Esophagus muscularis mucosa (tissue), 4 donors: Measurements from ENCODE around the gene MISP3. TPM values are rescaled to one million over a fixed set of nuclear protein-coding genes. Genes with fewer than 3 reads are reported as not detected.

Experiments used
- DNase-seq: peaks from one replicate; pipeline ENCODE4 v3.0.0-alpha.2; 2017; ENCODE audit errors: extremely low spot score
- H3K27ac ChIP-seq, 4 donors: fragments of 200-600 bp; sonication (generic); replicated peaks in 1 of 4; 1 replicate in 3 of 4; 2 replicates in 1 of 4; pipeline ENCODE4 v1.5.1; 2016 to 2019; ENCODE audit warnings: mild to moderate bottlenecking in 1 of 4
- H3K27me3 ChIP-seq, 4 donors: fragments of 200-600 bp; sonication (generic); one replicate each; pipeline versions ENCODE4 v1.5.1 to v1.6.0; 2016 to 2019
- H3K36me3 ChIP-seq, 4 donors: fragments of 200-600 bp; sonication (generic); one replicate each; pipeline ENCODE4 v1.5.1; 2016 to 2019
- H3K4me1 ChIP-seq, 4 donors: fragments of 200-600 bp; sonication (generic); one replicate each; pipeline ENCODE4 v1.5.1; 2016 to 2019
- H3K4me3 ChIP-seq, 4 donors: fragments of 200-600 bp; sonication (generic); 1 replicate in 2 of 4; 2 replicates in 2 of 4; pipeline ENCODE4 v1.5.1; 2016 to 2019; ENCODE audit warnings: mild to moderate bottlenecking in 4 of 4, moderate library complexity in 1 of 4
- H3K9me3 ChIP-seq, 4 donors: fragments of 200-600 bp; sonication (generic); 1 replicate in 3 of 4; 2 replicates in 1 of 4; pipeline ENCODE4 v1.5.1; 2016 to 2019
- CTCF ChIP-seq, 3 experiments: fragments of 200-600 bp in 2 of 3; fragments of 450-650 bp in 1 of 3; sonication (generic) in 2 of 3; IDR thresholded peaks; one replicate each; pipeline ENCODE4 v1.5.1; 2017 to 2019; ENCODE audit warnings: antibody characterized with exemption in 3 of 3, mild to moderate bottlenecking in 2 of 3, moderate library complexity in 1 of 3
- EP300 ChIP-seq: sonication (generic); formaldehyde crosslinking; IDR thresholded peaks from one replicate; pipeline ENCODE4 v1.6.1; 2017; ENCODE audit warnings: antibody characterized with exemption
- POLR2A ChIP-seq: fragments of 450-650 bp; IDR thresholded peaks from one replicate; pipeline ENCODE4 v1.6.1; 2017; ENCODE audit warnings: antibody characterized with exemption, moderate library complexity, mild to moderate bottlenecking, low read depth
- POLR2AphosphoS5 ChIP-seq, 2 donors: sonication (generic); formaldehyde crosslinking; IDR thresholded peaks; one replicate each; pipeline ENCODE4 v1.6.1; 2017; ENCODE audit warnings: antibody characterized with exemption in 2 of 2
- WGBS: methylation state at CpG from one replicate; pipeline ENCODE4 v1.1.5; 2018; 5-methylcytosine and 5-hydroxymethylcytosine counted together
- intact Hi-C: fragments of 100-400 bp; cut with DNase I; formaldehyde crosslinking; loops from one replicate; pipeline ENCODE4 v1.15.1; 2023
- total RNA-seq, 4 donors: library from RNA; depleted of rRNA; stranded (reverse); fragments of >200 nt; gene quantifications; one replicate each; pipeline versions ENCODE4 v1.1.0 to v1.2.1, GENCODE V29; 2016

MISP3 gene
- total RNA-seq, 4 donors from 2014 or later = 1.5 to 11.1 (median 7.6) TPM

GRCh38 chr19:14119146-14119545 is 46.6 kb downstream of the MISP3 start:
- H3K27ac ChIP-seq = peak overlapping the region; percentile 98 to 100 (median 100)
- no peaks in the 10 kb centered on the region for H3K9me3 ChIP-seq
- intact Hi-C loops = loop anchor here (2.0 kb wide), 1 partner anchor 46 kb away; the partner anchor contains the start of gene MISP3
- TF ChIP-seq POLR2AphosphoS5 (IDR thresholded peaks at IDR 0.05) (no peak), CTCF (IDR thresholded peaks at IDR 0.05) (no peak), EP300 (no peak), POLR2A (no peak)
- H3K4me1 ChIP-seq = peaks cover 44 to 53% (median 49%) of the 10 kb centered on the region in 4 donors
- DNase-seq = no peak
- H3K4me3 ChIP-seq = peak overlapping the region; percentile 86 to 98 (median 97)
- WGBS = 48% methylated on average over 3 of the region's 3 CpGs
- no peaks in the 10 kb centered on the region for H3K27me3 ChIP-seq
- H3K36me3 ChIP-seq = no peaks in the 10 kb centered on the region

- Histone ChIP-seq H3K4me3 (no peak overlapping the region), H3K9me3 (no peaks in the 10 kb centered on the region), H3K27ac (peak overlapping the region; percentile 98 to 100 (median 100)), H3K36me3 (no peaks in the 10 kb centered on the region), H3K27me3 (no peaks in the 10 kb centered on the region), H3K4me1 (peaks cover 36 to 46% (median 41%) of the 10 kb centered on the region in 4 donors)
- intact Hi-C loops = loop anchor here (2.0 kb wide), 1 partner anchor 47 kb away; the partner anchor contains the start of gene MISP3
- no peak for DNase-seq
- TF ChIP-seq POLR2A (no peak), CTCF (IDR thresholded peaks at IDR 0.05) (no peak), EP300 (no peak), POLR2AphosphoS5 (IDR thresholded peaks at IDR 0.05) (no peak)
- WGBS = 90% methylated on average over 7 of the region's 7 CpGs
Observed at GRCh38 chr19:14119644-14120496, 47.3 kb downstream of the MISP3 start.

- H3K27ac ChIP-seq = peak overlapping the region; percentile 98 to 100 (median 100)
- no peaks in the 10 kb centered on the region for H3K9me3 ChIP-seq
- H3K36me3 ChIP-seq = no peaks in the 10 kb centered on the region
- TF ChIP-seq POLR2A (no peak), POLR2AphosphoS5 (IDR thresholded peaks at IDR 0.05) (no peak), EP300 (no peak), CTCF (IDR thresholded peaks at IDR 0.05) (no peak)
- H3K4me1 ChIP-seq = peaks cover 31 to 40% (median 36%) of the 10 kb centered on the region in 4 donors
- H3K4me3 ChIP-seq = no peak overlapping the region
- WGBS = 93% methylated on average over 7 of the region's 7 CpGs
- no peak for DNase-seq
- no peaks in the 10 kb centered on the region for H3K27me3 ChIP-seq
- intact Hi-C loops = no loop called here
Observed at GRCh38 chr19:14120497-14120780, 47.9 kb downstream of the MISP3 start.

GRCh38 chr19:14122924-14123323 is 50.3 kb downstream of the MISP3 start:
- no peaks in the 10 kb centered on the region for H3K36me3 ChIP-seq
- H3K27me3 ChIP-seq = no peaks in the 10 kb centered on the region
- H3K4me1 ChIP-seq = peaks cover 18 to 24% (median 22%) of the 10 kb centered on the region in 4 donors
- no peak for TF ChIP-seq POLR2A
- TF ChIP-seq EP300 = no peak
- TF ChIP-seq CTCF (IDR thresholded peaks at IDR 0.05) = no peak
- TF ChIP-seq POLR2AphosphoS5 (IDR thresholded peaks at IDR 0.05) = no peak
- H3K4me3 ChIP-seq = no peak overlapping the region
- DNase-seq = no peak
- no peak overlapping the region for H3K27ac ChIP-seq
- intact Hi-C loops = no loop called here
- 100% methylated on average over 6 of the region's 6 CpGs for WGBS
- H3K9me3 ChIP-seq = no peaks in the 10 kb centered on the region

Other genes starting within 250 kb of the MISP3 start
- gene NANOS3, start 195.7 kb upstream of the MISP3 start, total RNA-seq = not detected
- gene BRME1, start 166.7 kb upstream of the MISP3 start, total RNA-seq = 1 to 10 TPM in 1 of 4 donors, under 1 TPM in 3; 0.42 to 1.1 (median 0.78) TPM
- 10 to 100 TPM; 22.9 to 42.8 (median 33.6) TPM for gene CC2D1A, start 166.6 kb upstream of the MISP3 start, total RNA-seq
- under 1 TPM in 2 of 4 donors, not detected in 2; 0.66 to 0.69 TPM for gene PODNL1, start 134.4 kb upstream of the MISP3 start, total RNA-seq
- 10 to 100 TPM in 3 of 4 donors, 1 to 10 TPM in 1; 9.8 to 23.9 (median 13.4) TPM for gene DCAF15, start 120.3 kb upstream of the MISP3 start, total RNA-seq
- gene RFX1, start 66.5 kb upstream of the MISP3 start, total RNA-seq = 1 to 10 TPM; 2.9 to 8.9 (median 4.5) TPM
- not detected for gene RLN3, start 44.6 kb upstream of the MISP3 start, total RNA-seq
- 1 to 10 TPM; 3.0 to 5.5 (median 4.5) TPM for gene IL27RA, start 41.0 kb upstream of the MISP3 start, total RNA-seq
- under 1 TPM in 2 of 4 donors, not detected in 2; 0.32 to 0.42 TPM for gene PALM3, start 10.7 kb upstream of the MISP3 start, total RNA-seq
- gene C19orf67, start 13.0 kb downstream of the MISP3 start, total RNA-seq = not detected
- gene SAMD1, start 18.0 kb downstream of the MISP3 start, total RNA-seq = 10 to 100 TPM; 24.1 to 75.6 (median 48.8) TPM
- gene PRKACA, start 45.0 kb downstream of the MISP3 start, total RNA-seq = 100 to 1,000 TPM in 2 of 4 donors, 10 to 100 TPM in 2; 76.0 to 125 (median 93.3) TPM
- 1 to 10 TPM in 1 of 4 donors, under 1 TPM in 2, not detected in 1; 0.63 to 1.3 (median 0.65) TPM for gene ASF1B, start 63.8 kb downstream of the MISP3 start, total RNA-seq
- 10 to 100 TPM; 20.8 to 55.1 (median 32.6) TPM for gene ADGRL1, start 133.4 kb downstream of the MISP3 start, total RNA-seq